GM19463 (cell line): ENCODE measurements around the gene EGFL7.
"Not testable (repeated sequence)": the region's sequence is repeated elsewhere in the genome, so short reads cannot be mapped to it uniquely, and the experiment has no call there.

Source experiments
- ATAC-seq: cut with Tn5 transposase; IDR thresholded peaks from one replicate; pipeline ENCODE4 v1.9.1; 2021; ENCODE audit warnings: mild to moderate bottlenecking, moderate library complexity; ENCODE audit not compliant: unreplicated experiment

Gene EGFL7

GRCh38 chr9:136695955-136696354 is 33.2 kb downstream of the EGFL7 start:
- ATAC-seq: no peak

- ATAC-seq: no peak
Measured at GRCh38 chr9:136696502-136696901, 33.8 kb downstream of the EGFL7 start.

DNA sequence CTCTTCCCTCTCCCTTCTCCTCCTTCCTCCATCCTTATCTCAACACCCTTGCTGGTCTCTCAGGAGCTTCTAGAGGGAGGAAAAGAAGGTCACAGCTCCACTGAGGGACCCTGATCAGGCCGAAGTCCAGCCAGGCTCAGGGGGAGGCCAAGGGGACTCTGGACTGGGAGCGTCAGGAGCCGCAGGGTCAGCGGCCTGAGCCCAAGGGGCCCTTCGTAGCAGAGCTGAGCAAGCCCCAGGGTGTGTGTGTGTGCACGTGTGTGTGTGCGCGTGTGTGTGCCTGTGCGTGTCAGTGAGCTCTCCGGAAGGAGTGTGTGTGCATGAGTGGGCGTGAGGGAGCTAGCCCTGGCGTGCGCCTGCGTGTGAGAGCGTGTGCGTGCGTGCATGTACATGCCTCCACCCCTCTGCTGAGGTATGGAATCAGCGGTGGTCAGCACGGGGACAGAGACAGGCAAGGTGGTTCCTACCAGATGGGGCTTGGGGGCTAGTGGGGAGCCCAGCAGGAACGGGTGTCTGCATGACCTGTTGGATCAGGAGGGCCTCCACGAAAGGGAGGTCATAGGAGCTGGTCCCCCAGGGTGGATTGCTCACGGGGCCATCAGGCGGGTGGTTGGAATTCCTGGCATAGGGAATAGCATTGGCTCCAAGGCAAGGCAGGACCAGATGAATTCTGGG is 34.6 kb downstream of the EGFL7 start:
- ATAC-seq: no peak

DNA sequence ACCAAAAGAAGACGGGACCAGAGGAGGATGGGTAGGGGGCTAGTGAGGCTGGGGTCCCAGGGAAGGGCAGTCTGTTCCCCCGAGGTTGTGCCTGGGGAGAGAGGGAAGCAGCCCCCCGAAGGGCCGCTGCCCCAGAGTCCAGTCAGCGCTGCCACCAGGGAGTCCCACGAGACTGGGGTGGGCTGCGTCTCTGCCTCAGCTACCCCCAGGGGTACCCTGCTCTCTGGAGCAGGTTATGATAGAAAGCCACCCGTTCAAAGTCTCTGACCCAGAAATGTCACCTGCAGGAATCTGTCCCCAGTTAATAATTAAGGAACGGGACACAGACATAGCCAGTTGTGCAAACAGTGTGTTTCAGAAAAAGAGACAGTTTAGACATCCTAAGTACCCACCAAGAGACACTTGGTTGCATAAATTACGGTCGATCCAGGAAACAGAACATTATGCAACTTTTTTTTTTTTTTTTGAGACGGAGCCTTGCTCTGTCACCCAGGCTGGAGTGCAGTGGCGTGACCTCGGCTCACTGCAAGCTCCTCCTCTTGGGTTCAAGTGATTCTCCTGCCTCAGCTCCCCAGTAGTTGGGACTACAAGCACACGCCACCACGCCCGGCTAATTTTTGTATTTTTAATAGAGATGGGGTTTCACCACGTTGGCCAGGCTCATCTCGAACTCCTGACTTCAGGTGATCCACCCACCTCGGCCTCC is 35.3 kb downstream of the EGFL7 start:
- no peak for ATAC-seq

DNA sequence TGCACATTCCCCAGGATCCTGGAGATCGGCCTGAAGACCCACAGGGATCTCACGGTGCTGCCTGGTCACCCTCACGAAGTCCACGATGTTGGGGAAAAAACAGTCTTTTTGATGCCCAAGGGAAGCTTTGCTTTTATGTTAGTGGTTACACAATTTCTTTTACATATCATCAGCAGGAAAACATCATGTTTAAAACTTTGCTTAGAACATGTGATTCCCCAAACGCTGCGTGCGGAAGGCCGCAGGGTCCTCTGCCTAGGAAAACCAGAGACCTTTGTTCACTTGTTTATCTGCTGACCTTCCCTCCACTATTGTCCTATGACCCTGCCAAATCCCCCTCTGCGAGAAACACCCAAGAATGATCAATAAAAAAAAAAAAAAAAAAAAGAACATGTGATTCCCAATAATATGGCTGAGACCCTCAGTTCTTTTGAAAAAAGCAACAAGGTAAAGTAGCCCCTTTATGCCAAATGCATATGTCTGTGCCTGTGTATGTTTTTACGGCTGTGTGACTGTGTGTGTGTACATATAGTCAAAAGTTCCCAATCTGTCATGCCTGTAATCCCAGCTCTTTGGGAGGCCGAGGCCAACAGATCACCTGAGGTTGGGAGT is 36.0 kb downstream of the EGFL7 start:
- no peak for ATAC-seq

GRCh38 chr9:136700304-136700703 is 37.6 kb downstream of the EGFL7 start:
- ATAC-seq: no peak

DNA sequence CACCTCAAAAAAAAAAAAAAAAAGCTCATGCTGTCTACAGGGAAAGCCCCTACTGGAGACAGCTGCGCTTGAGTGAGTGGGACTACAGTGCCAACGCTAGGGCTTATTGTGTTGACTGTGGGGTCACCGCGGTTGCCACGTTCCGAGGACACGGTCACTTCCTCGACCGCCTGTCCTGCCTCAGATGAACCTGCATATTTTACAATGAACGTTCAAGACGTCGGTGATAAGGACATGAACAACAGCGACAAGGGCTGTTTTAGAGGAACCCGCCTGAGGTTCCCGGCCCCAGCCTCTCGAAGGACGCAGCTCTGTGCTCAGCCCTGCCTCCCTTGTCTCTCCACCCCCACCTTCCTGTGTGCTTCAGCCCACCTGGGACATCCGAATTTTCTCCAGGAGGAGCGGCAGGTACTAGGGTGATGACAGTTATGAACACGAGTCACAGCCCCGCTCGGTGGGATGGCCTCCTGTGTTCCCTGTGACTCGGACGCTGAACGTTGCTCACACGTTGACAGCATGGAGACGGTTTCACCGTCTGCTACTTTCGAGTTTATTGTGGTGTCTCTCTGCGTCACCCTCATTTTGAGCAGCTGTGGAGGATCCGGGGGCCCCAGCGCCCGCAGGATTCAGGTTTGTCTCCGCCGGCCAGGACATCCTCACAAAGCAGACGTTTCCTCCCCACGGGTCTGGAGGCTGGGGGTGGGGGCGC is 38.4 kb downstream of the EGFL7 start:
- no peak for ATAC-seq

GRCh38 chr9:136701668-136702053 is 38.9 kb downstream of the EGFL7 start:
- no peak for ATAC-seq

DNA sequence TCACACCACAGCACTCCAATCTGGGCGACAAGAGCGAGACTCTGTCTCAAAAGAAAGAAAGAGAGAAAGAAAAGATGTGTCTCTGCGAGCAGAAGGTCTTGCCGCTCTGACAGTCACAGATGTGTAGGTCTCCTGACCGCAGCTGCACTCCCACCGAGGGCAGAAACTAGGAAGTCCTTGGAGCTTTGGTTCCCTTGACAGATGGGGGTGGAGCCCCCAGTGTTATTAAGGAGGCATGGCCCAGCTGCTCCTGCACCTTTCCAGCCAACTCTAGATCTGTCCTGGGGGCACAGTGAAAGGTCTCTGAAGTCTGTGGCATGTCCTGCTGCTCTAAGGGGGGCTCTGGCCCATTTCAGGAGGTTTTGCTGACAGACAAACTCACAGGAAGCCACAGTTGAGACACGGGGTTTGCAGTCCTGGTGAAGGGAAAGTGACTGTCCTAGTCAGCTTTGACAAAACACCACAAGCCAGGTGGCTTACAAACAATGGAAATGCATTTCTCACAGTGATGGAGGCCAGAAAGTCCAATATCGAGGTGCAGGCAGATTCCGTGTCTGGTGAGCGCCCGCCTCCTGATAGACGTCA is 40.7 kb downstream of the EGFL7 start:
- no peak for ATAC-seq

- not testable (repeated sequence) for ATAC-seq
Measured at GRCh38 chr9:136704741-136705140, 42.0 kb downstream of the EGFL7 start.

DNA sequence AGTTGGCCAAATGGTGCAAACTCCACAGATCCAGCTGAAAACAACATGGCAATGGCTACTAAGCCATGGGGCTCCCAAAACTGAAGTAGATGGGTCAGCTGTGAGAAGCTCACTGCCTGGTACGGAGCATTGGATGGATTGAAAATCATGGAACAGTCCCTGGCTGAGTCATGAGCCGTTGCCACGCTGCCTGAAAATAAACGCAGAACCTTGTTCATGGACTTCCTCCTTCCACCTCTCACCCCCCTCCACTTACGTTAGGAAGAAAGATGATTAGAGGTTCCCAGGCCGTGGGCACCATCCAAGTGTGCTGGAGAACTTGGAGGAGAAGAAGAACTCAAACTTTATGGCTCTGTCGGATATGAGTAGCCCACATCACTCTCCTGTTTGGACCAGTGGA is 42.8 kb downstream of the EGFL7 start:
- no peak for ATAC-seq

- no peak for ATAC-seq
Measured at GRCh38 chr9:136707011-136707410, 44.3 kb downstream of the EGFL7 start.

GRCh38 chr9:136707849-136708517 is 45.3 kb downstream of the EGFL7 start:
- no peak for ATAC-seq

DNA sequence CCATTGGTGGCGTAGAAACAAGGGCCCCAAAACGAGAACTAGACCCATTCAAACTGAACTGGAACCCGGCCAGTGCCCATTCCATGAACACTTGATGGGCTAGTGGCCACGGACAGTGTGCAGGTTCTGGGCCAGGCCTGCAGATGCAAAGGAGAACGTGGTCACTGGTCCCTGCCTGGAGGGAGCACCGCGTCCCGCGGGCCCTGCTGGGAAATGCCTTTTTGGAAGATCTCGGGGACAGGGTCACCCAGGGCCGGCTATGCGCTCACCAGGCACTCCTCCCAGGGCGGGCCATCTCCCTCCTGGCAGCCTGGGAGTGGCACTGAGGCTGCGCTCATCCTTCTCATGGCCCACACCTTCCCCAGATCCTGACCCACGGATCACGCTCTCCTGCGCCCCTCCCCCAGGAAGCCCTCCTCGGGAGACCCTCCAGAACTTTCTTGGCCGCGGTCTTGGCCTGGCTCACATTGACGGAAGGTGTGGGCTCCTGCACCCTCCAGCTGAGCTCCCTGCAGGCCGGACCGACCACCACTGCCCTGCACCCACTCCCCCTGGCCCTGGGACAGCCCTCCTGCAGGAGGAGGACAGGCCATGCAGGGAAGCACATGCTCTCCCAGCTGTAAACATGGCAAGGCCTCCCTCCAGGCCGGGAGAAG is 46.9 kb downstream of the EGFL7 start:
- no peak for ATAC-seq

- ATAC-seq: no peak
Measured at GRCh38 chr9:136710543-136710942, 47.8 kb downstream of the EGFL7 start.

GRCh38 chr9:136711219-136711648 is 48.5 kb downstream of the EGFL7 start:
- not testable (repeated sequence) for ATAC-seq

- no peak for ATAC-seq
Measured at GRCh38 chr9:136711751-136712689, 49.3 kb downstream of the EGFL7 start, which contains the start of gene DIPK1B. Gene DIPK1B (plus strand): TSS chr9:136712572. CDS start chr9:136712666, 94 bp downstream.

- ATAC-seq: no peak
Measured at GRCh38 chr9:136712690-136713544, 50.2 kb downstream of the EGFL7 start.
